HG02798 (cell line): ENCODE results near the gene PRMT7.
"Not testable (repeated sequence)": the region's sequence is repeated elsewhere in the genome, so short reads cannot be mapped to it uniquely, and the experiment has no call there.

ENCODE experiments used
- ATAC-seq: cut with Tn5 transposase; IDR thresholded peaks from one replicate; pipeline ENCODE4 v1.9.1; 2021; ENCODE audit warnings: mild to moderate bottlenecking; ENCODE audit not compliant: unreplicated experiment, poor library complexity

The PRMT7 gene

GRCh38 chr16:68283801-68284598 lies 26.8 kb upstream of the PRMT7 start:
- ATAC-seq: peak; percentile 51

DNA sequence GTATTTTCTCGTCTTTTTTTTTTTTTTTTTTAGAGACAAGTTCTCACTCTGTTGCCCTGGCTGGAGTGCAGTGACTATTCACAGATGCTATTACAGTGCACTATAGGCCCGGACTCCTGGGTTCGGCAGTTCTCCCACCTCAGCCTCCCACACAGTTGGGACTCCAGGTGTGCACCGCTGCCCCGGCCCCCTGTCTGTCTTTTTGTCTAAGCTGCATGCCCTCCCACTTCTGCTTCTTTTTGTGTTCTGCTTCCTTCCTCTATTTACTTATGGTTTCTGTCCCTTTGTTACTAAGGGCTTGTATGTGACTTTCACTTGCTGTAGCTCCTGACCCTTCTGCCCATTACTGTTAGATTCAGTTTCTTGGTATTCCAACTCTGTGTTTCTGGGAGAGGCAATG lies 26.0 kb upstream of the PRMT7 start:
- ATAC-seq: peak; percentile 64

DNA sequence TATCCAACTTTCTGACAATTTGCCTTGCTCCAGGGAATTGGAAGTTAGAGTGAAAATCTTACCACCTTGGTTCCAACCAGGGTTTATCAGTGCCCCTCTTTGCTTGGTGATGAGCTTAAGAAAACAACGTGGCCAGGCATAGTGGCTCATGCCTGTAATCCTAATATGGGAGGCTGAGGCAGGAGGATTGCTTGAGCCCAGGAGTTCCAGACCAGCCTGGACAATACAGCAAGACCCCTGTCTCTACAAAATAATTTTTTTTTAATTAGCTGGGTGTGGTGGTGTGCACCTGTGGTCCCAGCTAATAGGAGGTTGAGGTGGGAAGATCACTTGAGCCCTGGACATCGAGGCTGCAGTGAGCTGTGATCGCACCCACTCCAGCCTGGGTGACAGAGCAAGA lies 25.1 kb upstream of the PRMT7 start:
- ATAC-seq: no peak

DNA sequence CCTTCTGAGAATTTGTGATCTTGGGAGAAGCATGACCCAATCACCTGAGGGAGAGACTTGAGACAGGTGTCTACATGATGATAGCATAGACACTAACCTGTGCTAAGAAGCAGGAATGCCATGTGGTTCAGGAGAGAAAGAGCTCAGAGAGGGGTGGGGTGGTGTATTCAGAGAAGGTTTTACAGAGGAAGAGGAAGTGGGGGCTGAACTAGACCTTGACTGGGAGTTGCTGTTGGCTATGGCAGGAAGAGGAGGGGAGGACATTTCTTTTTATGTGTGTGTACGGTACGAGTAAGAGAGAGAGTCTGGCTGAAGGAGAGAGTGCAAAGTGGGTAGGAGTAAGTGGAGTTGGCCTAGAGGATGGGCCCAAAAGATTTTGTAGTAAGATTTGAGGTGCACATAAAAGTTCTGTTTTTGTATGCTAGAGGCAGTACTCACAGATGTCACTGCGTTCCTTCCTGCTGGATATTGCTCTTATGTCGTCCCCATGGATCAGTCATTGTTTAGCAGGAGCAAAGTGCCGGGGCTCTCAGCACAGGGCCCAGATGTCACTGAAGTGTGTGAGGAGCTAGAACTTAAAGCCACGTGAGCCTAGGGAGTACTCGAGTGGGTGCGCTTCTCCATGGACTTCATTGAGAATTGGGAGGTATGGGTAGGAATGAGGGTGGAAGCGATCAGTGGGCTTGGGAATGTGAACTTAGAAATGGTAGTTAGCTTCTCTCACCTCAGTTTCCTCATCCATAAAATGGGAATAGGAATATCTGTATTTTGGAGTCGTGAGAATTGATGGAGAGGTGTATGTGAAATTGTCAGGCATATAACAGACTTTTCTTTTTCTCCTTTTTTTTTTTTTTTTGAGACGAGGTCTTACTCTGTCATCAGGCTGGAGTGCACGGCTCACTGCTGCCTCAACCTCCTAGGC lies 24.4 kb upstream of the PRMT7 start:
- ATAC-seq: no peak

GRCh38 chr16:68287276-68288251 lies 23.3 kb upstream of the PRMT7 start:
- no peak for ATAC-seq

DNA sequence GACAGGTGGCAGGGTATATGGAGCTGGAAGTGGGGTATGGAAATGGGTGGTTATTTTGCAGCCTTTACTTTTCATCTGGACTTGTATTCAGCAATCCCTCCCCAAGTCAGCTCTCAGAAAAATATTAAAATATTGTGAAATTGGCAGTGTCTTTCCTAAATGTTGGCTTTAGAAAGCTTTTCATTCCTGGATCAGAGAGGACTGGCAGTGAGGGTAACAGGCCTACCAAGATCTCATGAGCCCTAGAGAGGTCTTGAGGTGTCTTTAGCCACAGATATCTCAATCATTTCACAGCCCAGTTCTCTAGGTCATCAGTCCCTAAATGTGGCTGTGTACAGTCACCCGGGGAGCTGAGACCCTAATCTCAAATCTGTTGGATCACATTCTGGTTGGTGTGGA lies 22.6 kb upstream of the PRMT7 start:
- no peak for ATAC-seq

- not testable (repeated sequence) for ATAC-seq
Observed at GRCh38 chr16:68288796-68289195, 22.0 kb upstream of the PRMT7 start.

DNA sequence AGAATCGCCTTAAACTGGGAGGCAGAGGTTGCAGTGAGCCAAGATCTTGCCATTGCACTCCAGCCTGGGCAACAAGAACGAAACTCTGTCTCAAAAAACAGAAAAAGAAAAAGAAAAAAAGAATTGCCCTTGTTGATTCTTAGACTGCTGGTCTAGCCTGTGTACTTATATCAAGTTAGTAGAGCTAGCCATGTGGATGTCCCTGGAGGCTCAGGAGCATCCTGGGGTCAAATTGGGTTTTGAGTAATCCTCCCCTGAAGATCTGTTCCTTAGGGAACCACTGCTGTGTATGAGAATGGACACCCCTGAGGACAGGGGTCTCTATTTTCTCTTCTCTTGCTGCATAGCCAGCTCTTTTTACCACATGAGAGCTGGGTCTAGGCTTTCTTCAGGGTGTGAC lies 21.6 kb upstream of the PRMT7 start:
- no peak for ATAC-seq

DNA sequence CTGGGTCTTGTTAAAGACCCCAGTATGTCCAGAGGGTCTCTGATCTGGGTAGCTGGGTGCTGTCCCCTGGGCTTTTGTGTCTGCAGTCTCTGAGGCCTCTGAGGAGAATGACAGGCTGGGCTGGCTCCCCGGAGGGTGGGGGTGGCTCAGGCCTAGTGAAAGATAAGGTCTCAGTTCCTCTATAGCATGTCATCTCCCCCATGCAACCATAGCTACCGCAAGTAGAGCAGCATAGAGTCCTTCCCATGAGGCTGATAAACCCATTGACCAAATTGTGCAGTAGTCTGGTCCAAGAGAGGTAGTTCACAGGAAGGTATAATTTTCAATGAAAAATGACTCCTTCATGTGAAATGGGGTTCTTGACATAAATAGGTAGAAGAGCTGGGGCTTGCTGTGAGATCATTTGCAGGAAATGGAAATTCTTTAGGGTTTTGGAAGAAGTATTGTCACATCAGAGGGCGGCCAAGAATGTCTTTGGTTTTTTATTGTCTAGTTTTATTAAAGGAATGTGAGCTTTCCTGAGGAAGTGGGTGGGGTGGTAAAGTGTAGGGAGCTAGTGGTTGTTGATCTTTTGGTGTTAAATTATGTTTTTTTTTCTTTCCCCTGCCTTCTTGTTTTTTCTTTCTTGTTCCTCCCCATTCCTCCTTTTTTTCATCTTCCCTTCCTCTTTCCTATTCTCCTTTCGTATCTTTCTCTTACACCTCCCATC lies 21.0 kb upstream of the PRMT7 start:
- ATAC-seq: peak; percentile 77

DNA sequence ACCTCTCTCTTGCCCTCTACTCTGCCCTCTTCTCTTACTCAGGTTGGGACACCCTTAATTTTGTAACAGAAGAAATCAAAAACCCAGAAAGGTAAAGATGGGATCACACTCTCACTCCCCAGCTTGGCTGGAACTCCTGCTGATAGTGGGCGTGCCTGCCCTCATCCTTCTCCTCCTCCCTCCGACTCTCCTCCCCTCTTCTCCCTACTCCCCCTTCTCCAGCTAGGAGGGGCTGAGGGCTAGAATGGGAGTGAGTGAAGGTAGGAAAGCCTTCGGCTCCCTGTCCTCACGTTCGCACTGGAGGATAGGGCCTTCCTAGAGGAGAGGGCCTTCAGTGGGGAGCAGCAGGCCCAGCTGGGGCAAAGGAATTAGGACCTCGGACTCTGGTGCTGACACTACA lies 20.4 kb upstream of the PRMT7 start:
- ATAC-seq: no peak

DNA sequence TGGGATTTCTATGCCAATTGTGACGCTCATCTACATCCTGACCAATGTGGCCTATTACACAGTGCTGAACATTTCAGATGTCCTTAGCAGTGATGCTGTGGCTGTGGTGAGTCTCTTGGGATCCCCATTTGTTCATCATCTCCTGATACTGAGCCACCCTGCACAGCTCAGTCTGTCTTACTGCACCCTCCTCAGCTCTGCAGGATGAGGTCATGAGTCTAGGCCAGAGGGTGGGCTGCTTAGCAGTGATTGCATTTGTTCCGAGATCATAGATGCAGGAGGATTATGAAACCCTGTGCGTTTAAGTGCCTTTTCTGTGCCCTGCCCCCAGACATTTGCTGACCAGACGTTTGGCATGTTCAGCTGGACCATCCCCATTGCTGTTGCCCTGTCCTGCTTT lies 19.6 kb upstream of the PRMT7 start:
- no peak for ATAC-seq

- ATAC-seq: no peak
Observed at GRCh38 chr16:68292425-68292824, 18.4 kb upstream of the PRMT7 start.

GRCh38 chr16:68296291-68296690 lies 14.5 kb upstream of the PRMT7 start:
- no peak for ATAC-seq

- no peak for ATAC-seq
Observed at GRCh38 chr16:68296693-68297092, 14.1 kb upstream of the PRMT7 start.

DNA sequence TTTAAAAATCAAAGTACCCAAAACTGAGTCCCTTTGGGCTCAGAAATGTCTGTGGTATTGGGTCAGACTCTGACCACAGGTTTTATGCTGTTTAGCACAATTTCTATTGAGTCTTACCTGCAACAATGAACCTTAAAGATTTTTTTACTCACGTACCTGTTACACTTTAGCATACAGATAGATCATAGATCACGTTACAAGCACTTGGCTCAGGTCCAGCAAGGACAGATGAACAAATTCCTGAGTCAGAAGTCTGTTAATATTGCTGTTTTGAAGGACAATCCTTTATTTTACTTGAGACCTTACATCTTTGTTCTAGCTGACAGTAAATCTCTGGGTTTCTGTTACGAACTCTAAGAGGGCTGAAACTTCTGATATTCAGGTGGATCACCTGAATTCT lies 12.9 kb upstream of the PRMT7 start:
- no peak for ATAC-seq

DNA sequence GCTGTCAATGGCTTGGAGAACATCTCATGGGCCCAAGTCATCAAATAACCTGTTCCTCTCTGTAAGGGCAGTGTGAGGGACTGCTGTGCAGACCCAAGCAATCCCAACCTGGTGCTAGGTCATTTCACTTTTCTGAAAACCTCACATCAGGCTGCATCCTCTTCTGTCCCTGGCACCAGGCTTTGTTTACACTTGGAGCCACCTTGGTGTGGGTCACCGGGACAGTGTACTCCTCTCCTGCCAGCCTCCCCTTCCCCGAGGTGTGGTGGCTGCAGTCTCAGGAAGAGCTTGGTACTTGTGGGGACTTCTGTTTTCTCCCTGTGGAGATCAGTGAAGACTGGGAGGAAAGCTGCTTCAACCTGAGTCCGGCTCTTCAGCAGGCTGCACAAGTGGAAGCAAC lies 12.5 kb upstream of the PRMT7 start:
- ATAC-seq: no peak

- no peak for ATAC-seq
Observed at GRCh38 chr16:68298907-68299561, 11.8 kb upstream of the PRMT7 start.

- ATAC-seq: no peak
Observed at GRCh38 chr16:68299571-68300453, 11.0 kb upstream of the PRMT7 start.
